ENCODE data around the gene VDR.

The VDR gene
- 1.5 to 2.6 (median 2.4) reads per million in 4 donors for total RNA-seq

DNA sequence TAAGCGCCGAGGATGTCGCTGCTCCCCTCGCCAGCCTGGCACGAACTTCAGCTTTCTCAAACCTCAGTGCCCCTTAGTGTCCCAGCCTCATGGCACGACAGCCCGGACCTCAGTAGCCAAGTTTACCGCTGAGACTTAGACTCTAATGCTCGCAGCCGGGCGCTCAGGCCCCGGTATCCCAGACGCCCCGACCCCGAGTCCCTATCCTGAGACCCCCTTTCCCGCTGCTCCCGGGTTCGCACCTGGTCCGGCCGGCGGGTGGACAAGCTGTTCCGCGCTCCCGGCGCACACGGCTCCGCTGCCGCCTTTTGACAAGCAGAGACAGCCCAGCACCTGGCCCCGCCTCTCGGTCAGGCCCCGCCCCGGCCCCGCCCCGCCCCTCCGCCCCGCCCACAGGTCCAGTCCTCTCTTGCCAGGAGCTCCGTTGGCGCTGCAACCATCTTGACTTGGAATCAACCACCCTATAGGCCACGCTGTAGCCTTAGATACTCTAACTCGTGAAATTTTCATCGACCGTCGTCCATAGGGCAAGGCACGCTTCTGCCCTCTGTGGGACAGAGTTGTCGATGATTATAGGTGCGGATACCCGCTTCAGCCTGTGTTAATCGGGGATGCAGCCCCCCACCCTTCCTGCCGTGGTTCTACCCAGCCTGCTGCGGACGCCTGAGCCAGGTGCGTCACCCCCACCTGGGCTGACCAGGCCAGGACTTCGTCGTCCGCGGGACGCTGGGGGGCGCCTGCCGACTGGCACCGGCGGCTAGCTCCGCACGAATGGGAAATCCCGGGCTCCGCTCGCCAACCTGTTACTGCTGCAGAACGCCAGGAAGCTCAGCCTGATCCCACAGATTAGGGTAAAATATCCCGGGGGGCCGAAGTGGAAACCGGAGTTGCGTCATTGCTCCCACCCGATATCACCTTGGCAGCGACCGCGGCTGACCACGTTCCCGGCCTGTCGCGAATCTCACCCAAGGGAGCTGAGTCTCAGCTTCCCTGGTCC, at the start of gene VDR:
Gene VDR, minus strand, starts transcription at position 282 of the 997 bp plus-strand sequence. CDS start 25,881 bp downstream, outside the sequence.
- peak; percentile 53 to 82 (median 64) for DNase-seq

DNA sequence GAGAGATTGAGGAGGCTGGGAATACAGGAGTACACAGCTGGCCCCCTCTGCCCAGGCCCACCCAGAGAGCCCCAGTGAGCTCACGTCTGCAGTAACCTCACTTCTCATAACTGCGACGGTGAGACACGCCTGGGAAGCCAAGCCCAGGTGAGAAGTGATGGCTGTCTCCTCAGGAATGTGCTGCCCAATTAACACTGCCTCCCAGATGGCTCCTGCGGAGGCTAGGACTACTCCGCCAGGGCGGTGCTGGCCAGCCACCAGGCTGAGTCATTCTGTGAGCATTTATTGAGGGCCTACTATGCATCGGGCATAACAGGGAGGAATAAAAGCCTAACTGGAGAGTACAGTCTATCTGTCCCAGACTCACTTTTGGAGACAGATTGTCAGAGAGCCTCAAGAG, 49.3 kb upstream of the VDR start:
- no peak for DNase-seq

DNA sequence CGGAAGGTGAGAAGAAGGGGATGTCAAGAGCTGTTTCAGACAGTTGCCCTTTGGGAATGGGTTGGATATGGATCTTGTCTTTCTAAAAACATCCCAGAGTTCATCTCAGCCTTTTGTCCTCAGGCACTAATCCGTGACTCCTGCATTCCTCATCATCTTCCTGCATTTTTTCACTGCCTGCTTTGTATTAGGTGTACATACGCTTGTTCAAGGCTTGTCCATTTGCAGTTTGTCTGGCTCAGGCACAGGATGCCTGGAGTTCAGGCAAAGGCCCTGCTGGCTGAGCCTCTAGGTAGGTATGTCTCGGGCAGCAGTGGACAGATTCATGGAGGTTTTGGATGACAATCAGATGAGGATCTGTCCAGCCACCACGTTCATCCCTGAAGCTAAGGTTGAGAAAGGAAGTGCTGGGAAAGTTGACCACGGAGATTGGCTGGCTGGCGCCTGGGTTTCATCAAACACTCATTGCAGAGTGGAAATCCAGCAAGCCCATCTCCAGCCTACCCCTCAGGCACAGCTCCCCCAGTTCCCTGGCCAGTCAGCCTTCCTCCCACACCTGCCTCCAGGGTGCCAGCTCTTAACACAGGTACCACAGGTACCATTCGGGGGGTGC, 46.2 kb upstream of the VDR start:
- DNase-seq = no peak

DNA sequence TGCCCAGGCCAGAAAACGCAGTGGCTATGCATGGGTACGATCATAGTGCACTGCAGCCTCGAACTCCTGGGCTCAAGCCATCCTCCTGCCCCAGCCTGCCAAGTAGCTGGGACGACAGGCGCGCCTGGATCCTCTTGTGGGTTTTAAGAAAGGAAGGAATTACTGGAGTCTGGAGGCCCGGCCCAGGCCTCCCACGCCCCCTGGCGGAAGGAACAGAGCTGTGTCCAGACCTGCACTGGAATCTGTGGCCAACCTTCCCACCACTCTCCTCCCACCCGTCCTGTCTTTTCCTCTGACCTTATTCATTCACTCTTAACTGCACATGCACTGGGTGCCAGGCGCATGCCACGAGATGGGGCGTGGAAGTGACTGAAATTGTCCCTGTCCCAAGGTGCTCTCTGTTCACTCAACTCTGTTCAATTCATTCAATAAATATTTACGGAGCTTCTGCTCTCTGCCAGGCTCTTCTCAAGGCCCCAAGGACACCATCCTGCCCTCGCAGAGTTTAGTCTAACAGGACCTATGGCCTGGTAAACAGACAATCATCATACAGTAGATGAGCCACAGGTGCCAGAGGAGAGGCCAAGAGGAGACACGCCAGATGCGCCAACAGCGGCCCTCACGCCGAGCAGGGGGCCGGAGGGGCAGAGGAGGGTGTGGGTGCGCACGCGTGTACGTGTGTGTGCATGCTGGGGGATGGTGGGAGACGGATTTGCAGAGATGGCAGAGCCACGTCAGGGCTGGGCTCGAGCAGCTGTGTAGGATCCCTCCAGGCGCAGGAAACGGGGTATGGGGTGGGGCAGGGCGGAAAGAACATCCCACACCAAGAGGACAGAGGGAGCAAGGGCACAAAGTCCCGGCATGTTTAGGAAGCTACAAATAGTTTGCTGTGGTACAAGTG, 44.9 kb upstream of the VDR start:
- peak in 3 of 5 donors; percentile 28 to 44 (median 41) for DNase-seq

DNA sequence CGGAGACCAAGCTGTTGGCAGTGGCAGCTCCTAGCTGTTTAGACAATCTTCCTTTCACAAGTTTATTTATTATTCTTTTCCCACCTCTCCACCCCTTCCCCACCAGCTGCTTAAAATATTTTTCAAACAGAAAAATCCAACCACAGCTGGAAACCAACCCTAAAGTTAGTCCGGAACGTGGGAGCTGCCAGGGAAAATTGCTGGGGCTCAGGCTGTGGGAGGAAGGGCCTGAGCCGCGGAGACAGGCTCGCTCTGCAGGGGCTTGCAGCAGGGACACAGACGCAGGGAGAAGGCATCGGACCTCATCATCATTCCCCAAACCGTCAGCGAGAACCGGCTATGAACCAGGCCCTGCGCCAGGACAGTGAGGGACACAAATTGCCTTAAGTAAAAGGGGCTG, 42.5 kb upstream of the VDR start:
- no peak for DNase-seq

DNA sequence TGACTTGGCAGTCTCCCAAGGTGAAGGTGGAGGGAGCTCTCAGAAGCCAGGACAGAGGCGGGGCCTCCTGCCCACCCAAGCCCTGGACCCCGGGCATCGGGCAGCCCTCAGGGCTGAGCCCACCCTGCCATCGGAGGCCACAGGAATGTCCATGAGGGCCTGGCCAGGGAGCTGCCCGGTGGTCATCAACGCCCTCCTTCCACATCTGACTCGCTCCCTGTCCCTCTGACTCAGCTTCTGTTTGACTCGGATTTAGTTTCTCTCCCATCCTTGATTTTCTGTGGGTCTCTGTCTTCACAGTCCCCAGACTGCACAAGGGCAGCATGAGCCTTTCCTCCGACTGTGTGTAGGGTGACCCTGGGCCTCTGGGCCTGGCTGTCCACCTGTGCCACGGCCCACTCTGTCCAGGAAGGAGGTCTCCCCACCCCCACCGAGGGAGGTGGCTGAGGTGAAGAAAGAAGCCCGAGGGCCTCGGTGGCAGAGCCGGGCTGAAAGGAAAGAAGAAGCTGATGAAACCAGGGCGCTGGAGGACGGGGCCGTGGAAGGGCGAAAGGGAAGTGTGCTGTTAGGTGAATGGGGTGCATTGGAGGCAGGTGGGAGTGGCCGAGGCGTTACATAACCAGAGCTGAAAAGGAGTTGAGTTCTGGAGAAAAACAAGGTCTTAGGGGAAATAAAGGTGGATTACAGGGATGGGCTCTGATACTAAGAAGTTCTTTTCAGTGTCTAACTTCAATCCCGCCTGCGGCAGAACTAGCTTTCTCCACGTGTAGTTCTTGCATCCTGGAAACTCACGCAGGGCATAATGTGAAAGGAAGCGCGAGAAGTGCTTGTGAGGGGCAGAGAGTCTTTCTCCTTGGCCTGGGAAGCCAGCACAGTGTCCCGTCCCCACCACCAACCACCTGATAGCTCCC, 41.9 kb upstream of the VDR start:
- DNase-seq = no peak

DNA sequence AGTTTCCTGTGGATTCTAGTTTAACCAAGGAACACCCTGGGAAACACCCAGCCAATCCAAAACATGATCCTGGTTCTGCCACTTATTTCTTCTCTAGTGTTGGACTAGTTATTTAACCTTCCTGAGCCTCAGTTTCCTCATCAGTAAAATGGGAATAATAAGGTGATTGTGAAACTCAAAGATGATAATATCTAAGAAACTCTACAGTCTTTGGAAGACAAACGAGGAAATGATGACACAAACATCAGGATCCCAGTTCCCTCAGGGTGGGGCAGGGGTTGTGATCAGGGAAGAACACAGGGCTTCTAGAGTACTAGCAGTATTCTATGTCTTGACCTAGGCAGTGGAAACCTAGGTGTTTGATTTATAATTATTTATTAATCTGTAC, 40.5 kb upstream of the VDR start:
- no peak for DNase-seq

DNA sequence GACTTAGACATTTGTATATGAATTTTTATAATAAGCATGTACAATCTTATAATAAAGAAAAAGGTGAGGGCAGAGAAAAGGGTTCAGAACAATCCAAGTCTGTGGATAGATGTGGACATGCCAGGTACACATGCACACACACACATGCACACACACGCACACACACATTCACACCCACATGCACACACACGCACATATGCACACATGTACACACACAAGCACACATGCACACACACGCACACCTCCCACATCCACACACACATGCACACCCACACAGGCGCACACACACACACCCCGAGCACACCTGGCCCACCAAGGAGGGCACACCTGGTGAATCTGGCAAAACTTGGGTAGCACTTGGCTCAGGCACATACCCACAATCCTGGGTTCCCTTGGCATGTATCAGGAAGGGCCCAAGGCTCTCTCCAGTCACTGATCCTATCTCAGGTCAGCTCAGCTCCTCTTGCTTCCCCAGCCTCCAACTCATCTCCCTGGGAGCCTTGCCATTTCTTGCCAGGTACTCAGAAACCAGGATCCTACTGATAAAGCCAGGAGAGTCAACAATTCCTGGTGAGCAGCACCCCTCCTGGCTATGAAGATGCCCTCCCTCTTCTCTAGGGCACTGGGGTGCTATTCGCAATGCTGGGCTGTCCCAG, 40.0 kb upstream of the VDR start:
- no peak for DNase-seq

DNA sequence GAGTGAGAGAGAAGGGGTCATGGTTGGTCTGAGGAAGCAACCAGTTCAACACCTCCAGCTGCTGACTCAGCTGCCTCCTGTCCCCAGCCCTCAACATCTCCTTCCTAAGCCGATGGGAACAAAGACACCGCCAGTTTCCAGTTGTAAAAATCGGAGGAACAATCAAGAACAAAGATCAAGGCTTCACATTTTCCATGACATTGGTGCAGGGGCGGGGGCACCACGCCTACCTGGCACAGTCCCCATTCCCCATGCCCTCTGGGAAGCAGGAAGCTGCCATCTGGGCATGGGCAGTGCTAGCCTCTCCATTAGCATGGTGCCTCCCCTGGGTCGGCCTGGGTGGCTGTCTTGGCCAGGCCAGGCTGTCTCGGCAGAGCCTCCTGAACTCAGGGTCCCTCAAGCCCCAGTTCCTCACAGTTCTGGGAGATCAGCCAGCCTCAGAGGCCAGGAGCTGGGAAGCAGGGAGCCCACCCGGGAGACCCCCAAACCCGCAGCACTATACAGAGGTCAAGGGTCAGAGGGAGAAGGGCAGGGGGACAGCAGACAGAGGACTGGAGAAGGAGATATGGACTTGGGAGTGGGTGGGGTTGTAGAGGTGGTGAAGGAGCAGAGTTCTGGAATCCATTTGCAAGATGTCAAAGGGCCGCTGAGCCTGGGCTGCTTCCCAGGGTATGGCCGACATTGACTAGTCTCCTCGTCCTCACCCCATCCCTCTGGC, 39.0 kb upstream of the VDR start:
- no peak for DNase-seq

DNA sequence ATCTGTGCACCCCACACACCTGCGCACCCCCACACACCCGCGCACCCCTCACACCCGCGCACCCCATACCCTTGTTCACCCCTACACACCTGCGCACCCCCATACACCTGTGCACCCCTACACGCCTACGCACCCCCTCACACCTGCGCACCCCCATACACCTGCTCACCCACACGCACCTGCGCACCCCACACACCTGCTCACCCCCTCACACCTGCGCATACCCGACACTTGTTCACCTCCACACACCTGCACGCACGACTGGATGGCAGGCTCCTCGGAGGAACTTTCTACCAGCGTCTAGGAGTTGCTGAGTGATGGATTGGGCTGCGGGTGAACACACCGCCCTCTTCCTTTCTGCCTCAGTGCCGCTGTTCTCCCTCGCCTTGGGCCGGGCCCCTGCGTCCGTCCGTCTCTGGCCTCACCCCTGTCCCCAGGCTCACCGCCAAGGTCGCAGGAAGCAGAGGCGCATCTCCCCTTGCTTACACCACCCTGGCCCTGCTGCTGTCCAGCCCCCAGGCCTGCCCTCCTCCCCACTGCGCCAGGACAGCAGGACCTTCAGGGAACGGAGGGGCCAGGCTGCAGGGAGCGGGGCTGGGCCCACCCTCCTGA, 37.9 kb upstream of the VDR start:
- no peak for DNase-seq

DNA sequence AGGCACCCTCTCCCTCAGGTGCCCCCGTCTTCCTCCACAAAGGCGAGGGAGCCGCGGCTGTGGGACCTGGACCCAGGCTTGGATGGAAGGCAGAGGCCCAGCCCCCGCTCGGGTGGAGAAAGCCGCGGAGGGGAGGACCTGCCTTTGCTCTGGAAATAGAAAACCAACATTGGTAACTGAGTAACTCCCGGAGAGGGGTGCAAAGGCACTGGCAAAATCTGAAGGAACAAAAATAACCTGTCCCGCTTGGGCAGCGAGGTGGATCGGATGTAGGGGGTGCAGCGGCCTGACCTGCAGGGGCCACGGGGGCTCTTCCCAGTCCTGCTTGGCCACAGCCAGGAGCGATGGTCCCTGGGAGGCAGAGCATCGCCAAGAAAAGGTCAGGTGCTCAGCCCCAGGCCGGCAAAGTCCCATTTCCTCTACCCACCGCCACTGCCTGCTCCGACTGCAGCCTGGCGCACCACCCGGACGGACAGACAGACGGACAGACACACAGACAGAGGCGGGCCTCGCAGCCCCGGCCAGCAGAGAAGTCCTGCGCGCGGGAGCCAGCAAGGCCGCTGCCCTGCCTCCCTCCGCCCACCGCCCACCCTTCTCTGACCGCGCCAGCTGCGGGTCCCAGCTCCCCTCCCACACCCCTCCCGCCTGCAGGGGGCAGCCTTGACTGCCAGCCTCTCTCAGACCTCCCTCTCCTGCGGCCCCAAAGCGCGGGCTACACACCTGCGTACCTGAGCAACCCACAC, 37.2 kb upstream of the VDR start:
- DNase-seq = peak; percentile 7 to 45 (median 41)

DNA sequence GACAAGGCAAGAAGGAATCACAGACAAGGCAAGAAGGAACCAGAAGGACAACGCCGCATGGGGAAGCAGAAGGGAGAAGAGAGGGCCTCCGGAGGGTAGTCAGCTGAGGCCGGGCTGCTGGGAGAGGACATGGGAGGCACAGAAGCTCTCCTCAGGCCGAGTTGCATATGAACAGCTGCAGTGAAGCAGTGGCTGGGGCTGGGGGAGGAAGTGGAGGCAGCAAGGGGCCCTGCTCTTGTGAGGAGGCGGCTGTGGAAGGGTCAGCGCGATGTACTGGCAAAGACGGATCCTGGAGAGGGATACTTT, 36.6 kb upstream of the VDR start:
- DNase-seq = no peak

DNA sequence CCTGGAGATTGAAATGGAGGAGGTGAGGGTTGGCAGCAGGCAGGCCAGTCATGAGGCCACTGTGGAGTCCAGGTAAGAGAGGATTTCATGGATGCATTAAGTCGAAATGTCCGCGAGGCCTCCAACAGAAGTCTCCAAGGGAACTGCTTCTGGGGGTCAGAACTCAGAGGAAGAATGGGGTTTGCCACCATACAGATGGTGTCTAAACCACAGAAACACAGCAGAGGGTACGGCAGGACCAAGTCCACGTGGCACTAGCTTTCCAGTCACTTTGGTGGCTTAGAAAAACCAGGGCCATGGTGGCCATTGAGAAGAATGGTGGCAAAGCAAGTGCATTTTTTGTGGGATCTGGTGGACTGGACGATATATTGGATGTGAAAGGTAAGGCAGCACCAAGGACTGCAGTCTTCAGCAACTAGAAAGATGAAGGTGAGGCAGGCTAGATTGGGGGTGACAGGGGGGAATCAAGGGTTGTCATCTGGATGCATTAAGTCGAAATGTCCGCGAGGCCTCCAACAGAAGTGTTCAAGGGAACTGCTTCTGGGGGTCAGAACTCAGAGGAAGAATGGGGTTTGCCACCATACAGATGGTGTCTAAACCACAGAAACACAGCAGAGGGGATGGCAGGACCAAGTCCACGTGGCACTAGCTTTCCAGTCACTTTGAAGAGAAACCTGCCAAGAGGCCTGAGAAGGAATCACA, 36.1 kb upstream of the VDR start:
- no peak for DNase-seq

DNA sequence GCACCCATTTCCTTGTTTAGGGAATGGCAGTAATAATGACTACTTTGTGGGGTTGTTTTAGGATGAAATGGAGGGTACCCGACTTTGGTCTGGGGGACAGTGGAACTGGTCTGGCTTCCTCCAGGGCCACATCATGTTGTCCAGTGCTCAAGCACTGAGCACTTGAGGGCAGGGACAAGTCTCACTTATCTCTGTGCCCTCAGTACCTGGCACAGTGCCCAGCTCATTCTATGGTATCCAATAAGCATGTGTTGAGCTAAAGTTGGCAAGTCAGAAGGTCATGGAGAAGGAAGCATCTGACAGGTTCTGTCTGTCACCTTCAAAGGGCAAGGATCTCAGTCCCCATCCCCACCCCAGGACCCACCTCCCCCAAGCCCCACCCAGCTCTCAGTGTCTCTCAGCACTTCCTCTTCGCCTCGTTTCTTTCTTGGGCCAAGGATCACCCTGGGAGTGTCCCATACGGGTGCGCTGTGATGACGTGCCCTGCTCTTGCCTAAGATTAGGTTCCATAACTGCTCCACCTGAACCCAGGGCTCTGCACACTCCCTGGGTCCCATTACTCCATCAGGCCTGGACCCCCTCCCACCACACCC, 34.3 kb upstream of the VDR start:
- no peak for DNase-seq

DNA sequence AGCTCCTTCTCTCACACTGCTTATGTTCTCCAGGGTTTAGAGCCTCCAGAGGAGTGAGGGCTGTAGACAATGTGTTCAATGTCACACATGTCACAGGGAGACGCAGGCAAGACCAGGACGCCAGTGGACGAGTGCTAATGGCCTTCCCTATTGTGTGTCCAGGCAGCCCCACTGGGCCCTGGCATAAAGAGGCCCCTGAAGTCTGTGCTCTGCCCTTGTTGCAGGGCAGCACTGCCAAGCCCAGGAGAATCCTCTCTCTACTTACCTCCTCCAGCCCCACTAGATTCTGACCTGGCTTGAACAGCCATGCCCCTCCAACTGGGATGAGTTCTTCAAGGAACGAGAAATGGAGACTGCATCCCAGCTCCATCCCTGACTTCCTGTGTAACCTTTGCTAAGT, 33.8 kb upstream of the VDR start:
- DNase-seq = no peak

DNA sequence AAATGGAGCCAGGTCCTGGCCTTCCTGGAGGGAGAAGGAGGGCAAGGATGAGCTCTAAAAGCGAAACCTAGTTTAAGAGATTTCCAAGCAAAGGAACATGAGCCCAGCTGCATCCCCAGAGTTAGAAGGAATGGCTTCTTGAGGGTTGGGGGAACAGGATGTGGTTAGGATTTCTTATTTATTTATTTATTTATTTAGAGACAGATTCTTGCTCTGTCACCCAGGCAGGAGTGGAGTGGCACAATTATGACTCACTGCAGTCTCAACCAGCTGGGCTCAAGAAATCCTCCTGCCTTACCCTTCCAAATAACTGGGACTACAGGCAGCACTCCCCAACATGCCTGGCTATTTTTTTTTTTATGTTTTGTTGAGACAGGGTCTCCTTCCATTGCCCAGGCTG, 33.3 kb upstream of the VDR start:
- no peak for DNase-seq

DNA sequence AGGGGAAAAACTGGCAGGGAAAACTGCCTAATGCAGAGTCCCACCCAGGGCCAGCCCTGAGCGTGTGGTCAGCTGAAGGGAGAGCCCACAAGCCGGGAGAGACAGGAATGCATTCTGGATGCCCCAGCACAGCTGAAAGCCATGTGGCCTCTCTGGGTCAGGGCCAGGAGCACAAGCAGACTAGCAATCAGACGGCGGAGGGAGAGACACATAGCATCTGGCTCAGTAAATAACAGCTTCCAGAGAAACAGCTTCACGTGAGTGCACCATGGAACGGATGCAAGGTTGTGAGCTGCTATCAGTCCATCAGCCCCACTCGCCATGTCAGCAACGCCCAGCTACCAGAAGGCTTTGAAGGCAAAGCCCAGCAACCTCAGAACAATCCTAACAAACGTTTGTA, 30.4 kb upstream of the VDR start:
- DNase-seq = no peak

DNA sequence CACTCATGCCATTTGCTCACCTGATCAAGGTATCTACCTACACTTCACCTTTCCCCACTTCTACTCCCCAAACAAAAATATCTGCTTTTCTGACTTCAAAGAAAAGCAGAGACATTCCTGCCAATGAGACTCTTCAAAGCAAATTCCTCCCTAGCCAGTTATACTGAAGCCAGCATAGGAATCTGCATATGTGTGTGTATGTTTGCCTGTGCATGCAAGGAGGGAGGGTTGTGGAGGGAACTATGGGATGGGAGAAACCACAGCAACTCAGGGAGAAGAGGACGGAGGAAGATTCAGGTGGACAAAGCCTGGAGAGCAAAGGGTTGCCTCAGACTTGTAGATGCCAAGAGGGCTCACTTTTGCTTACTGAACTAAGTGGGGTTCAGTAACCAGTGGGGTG, 26.4 kb upstream of the VDR start:
- no peak for DNase-seq

DNA sequence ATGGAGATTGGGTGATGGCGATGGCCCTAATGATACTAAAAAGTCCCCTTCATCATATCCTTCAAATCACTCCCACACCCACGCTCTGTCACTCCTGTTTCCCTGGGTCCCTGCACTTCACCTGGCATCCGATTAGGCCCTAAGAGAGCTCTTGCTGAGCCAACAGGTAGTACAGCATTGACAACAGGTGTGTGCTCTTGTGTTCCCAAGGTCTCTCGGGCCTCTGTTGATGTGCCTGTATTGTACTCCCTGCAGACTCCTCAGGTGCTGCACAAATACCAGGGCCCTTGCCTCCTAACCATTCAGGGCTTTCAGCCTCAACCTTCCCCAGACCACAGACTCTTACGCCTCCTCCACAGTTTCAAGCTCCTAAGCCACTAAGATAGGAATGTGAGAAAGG, 25.8 kb upstream of the VDR start:
- DNase-seq = no peak

Data from T-helper 1 cell (primary cell).